ENCODE measurements around the gene BCAS2.
"Not testable (repeated sequence)": the region's sequence is repeated elsewhere in the genome, so short reads cannot be mapped to it uniquely, and the experiment has no call there.

BCAS2 gene

DNA sequence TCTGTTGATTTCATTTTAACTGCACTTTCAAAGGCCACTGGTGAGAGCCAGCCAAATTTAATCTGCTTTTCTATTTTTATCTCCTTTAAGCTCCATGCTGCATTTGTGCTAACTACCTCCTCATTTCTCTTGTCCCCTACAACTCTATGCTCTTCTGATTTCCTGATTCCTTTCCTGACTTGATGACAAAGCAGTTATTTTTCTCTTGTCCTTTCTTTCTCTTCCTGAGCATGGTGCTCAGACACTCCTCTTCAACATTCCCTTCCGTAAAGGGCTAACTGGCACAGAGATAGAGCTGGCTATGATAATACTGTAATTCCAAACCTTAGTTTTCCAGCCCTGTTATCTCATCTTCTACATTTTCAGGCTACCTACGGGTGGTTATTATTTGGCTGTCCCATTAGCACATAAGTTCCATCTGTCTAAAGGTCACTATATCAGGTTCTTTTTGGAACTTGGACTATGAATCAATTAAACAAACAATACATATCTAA is 6.8 kb upstream of the BCAS2 start:
- no peak for DNase-seq (ENCODE audit: low read depth)
- TF ChIP-seq CTCF (IDR thresholded peaks at IDR 0.05; ENCODE audit: insufficient read depth, low read depth, low read length, missing control alignments) = no peak
- H3K4me3 ChIP-seq (ENCODE audit: low read length) = no peak overlapping the region

DNA sequence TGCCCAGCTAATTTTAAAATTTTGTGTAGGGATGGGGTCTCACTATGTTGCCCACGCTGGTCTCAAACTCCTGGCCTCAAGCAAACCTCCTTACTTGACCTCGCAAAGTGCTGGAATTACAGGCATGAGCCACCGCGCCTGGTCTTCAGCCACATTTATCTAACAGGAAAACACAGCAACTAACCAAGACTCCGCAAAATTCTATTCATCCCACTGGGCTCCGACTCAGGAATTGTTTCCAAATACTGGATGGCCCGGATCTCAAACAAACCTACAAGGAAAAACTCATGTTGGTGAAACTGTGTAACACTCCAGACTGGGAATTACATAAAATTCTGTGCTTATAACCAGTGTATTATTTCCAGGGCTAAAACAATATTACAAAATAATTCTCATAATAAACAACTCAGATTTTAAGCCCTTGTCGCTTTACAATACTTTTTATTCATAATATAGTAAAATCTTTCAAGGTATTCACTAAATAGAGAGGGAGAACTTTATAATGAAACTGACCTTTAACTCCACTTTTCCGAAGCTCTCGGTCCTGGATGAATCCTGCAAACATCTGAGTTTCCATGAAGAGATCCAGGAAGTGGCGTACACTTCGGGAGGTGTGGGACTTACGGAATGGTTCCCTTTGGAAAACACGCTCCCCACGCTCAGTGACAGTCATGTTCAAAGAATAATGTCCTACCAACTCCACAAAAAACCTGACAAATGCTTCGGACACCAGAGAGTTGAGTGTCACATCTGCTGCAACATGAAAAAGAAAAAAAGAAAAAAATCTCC is 6.0 kb upstream of the BCAS2 start:
- H3K4me3 ChIP-seq (ENCODE audit: low read length) = no peak overlapping the region
- TF ChIP-seq CTCF (IDR thresholded peaks at IDR 0.05; ENCODE audit: insufficient read depth, low read depth, low read length, missing control alignments) = no peak
- no peak for DNase-seq (ENCODE audit: low read depth)

DNA sequence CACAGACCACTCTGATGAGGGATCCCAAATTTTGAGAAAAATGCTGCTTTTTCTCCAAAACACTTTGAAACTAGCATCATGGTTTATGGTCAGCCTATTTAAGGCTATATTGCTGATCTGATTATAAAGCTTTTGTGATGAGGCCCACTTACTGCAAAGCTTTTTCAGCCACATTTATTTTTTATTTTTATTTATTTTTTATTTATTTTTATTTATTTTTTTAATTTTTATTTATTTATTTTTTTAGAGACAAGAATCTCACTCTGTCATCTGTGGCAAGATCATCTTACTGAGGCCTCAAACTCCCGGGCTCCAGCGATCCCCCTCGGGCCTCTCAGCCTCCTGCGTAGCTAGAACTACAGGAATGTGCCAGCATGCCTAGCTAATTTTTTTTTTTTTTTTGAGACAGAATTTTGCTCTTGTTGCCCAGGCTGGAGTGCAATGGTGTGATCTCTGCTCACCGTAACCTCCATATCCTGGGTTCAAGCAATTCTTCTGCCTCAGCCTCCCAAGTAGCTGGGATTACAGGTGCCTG is 5.2 kb upstream of the BCAS2 start:
- TF ChIP-seq CTCF (IDR thresholded peaks at IDR 0.05; ENCODE audit: insufficient read depth, low read depth, low read length, missing control alignments) = no peak

DNA sequence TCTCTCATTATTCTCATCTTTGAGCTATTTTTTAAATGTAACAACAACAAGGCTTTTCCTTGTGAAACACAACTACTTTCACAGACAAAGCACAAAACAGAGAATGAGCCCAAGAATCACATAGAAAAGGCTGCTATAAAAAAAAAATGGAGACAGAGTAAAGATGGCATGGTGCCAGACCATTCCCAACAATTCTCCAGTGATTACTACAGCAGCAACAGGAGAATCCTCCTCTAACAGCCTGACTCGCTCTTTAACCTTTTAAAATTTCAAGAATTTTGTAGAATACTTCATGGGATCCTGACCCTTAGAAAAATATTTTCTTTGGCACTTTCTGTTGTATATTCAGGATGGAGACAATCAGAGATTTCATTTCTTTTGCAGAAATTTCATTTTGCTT is 3.8 kb upstream of the BCAS2 start:
- no peak overlapping the region for H3K4me3 ChIP-seq (ENCODE audit: low read length)
- no peak for TF ChIP-seq CTCF (IDR thresholded peaks at IDR 0.05; ENCODE audit: insufficient read depth, low read depth, low read length, missing control alignments)
- DNase-seq (ENCODE audit: low read depth) = no peak

More for the DNA sequence above, 5.2 kb upstream of the BCAS2 start:
- H3K4me3 ChIP-seq (ENCODE audit: low read length) = no peak overlapping the region
- DNase-seq (ENCODE audit: low read depth) = no peak

DNA sequence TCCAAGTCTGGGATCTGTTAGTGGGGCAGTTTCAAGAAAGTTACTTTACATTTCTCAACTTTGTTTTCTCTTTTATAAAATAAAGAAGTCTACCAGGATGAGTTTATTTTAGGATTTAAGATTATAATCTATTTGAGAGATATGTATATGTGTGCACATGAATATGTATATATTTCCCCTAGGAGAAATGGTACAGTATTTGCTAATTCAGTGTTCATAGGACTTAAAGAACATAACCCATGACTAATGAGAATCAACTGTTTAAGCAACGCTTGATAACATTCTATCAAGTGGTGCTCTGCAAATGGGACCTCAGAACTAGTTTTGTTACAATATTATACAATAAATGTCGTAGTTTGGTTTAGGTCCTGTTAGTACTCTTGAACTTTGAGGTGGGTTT is 7.0 kb downstream of the BCAS2 start:
- DNase-seq (ENCODE audit: low read depth) = no peak
- TF ChIP-seq CTCF (IDR thresholded peaks at IDR 0.05; ENCODE audit: insufficient read depth, low read depth, low read length, missing control alignments) = no peak
- no peak overlapping the region for H3K4me3 ChIP-seq (ENCODE audit: low read length)

GRCh38 chr1:114564141-114564540 is 17.3 kb downstream of the BCAS2 start:
- no peak for DNase-seq (ENCODE audit: low read depth)
- no peak overlapping the region for H3K4me3 ChIP-seq (ENCODE audit: low read length)
- TF ChIP-seq CTCF (IDR thresholded peaks at IDR 0.05; ENCODE audit: insufficient read depth, low read depth, low read length, missing control alignments) = no peak

DNA sequence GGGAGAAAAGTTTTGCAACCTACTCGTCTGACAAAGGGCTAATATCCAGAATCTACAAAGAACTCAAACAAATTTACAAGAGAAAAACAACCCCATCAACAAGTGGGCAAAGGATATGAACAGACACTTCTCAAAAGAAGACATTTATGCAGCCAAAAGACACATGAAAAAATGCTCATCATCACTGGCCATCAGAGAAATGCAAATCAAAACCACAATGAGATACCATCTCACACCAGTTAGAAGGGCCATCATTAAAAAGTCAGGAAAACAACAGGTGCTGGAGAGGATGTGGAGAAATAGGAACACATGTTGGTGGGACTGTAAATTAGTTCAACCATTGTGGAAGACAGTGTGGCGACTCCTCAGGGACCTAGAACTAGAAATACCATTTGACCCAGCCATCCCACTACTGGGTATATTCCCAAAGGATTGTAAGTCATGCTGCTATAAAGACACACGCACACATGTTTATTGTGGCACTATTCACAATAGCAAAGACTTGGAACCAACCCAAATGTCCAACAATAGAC is 18.4 kb downstream of the BCAS2 start:
- DNase-seq (ENCODE audit: low read depth); H3K4me3 ChIP-seq (ENCODE audit: low read length): not testable (repeated sequence)

All from epithelial cell of esophagus (primary cell).